Measurements from ENCODE around the gene NDUFV1. TPM values are rescaled to one million over a fixed set of nuclear protein-coding genes. Genes with fewer than 3 reads are reported as not detected.

Gene NDUFV1
- total RNA-seq, 1 experiment from 2014 or later, result 242 TPM

DNA sequence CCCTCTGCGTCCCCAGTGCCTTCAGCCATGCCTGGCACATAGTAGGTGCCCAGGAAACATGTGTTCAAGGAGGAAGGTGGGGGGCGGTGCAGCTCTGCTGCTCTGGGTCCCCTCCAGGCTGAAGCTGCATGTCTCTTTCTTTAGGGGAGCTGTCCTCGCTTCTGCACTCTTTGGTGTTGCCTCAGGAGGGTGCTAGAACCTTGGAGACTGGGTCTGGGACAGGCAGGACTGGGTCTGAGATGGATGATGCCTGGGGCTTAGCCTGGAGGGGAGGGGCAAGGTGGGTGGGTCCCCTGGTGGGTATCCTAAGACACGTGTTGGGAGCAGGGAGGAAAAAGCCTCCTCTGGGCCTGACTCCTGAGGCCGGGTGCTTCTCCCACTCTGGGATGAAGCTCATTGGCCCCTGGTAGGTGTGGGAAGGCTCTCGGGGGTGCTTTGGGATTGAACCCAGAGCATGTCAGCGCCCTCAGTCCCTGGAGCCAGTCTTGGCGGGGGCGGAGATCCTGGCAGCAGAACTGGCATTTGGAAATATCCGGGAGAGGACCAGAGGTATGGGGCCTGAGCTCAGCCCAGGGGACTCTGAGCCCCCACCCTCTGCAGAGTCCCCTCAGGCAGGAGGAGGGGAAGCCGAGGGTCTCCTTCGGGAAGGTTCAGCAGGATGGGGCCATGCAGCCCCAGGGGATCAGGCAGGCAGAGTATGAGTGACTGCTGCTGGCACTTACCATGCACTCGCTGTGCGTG lies 29.8 kb upstream of the NDUFV1 start:
- Histone ChIP-seq H3K4me2 (ENCODE audit: low read length) (no peak overlapping the region), H3K27me3 (ENCODE audit: insufficient read depth, low read length) (no peaks in the 10 kb centered on the region), H3K4me1 (ENCODE audit: control insufficient read depth in 1 of 2, insufficient read depth in 2 of 2, low read length in 2 of 2) (peaks cover 26 to 33% of the 10 kb centered on the region in 2 experiments), H3K9me3 (ENCODE audit: control insufficient read depth in 1 of 2, insufficient read depth in 1 of 2, low read depth in 1 of 2, low read length in 2 of 2) (no peaks in the 10 kb centered on the region), H3K27ac (ENCODE audit: low read depth, low read length) (no peak overlapping the region), H3K36me3 (ENCODE audit: control insufficient read depth in 1 of 2, insufficient read depth in 2 of 2, low read length in 2 of 2) (no peaks in the 10 kb centered on the region), H4K20me1 (ENCODE audit: insufficient read depth) (no peaks in the 10 kb centered on the region), H3K4me3 (replicated peaks in 1 of 2; ENCODE audit: low read depth in 1 of 2, low read length in 2 of 2) (no peak overlapping the region), H3K9ac (ENCODE audit: low read length) (no peak overlapping the region), H3K79me2 (ENCODE audit: insufficient read depth, low read length) (no peaks in the 10 kb centered on the region), H3K9me2 (ENCODE audit: insufficient read depth) (no peaks in the 10 kb centered on the region), H2AFZ (ENCODE audit: low read depth, low read length, poor library complexity, severe bottlenecking) (no peak overlapping the region)
- POLR2A ChIA-PET, result no interaction called here
- ATAC-seq (peak; percentile 15; the same call in 1 of the 2 replicates), DNase-seq (ENCODE audit: low read depth, low spot score) (no peak)
- peak; percentile 53 for TF ChIP-seq RAD21 (IDR thresholded peaks at IDR 0.05; ENCODE audit: low read depth)
- TF ChIP-seq, protein P1, sequence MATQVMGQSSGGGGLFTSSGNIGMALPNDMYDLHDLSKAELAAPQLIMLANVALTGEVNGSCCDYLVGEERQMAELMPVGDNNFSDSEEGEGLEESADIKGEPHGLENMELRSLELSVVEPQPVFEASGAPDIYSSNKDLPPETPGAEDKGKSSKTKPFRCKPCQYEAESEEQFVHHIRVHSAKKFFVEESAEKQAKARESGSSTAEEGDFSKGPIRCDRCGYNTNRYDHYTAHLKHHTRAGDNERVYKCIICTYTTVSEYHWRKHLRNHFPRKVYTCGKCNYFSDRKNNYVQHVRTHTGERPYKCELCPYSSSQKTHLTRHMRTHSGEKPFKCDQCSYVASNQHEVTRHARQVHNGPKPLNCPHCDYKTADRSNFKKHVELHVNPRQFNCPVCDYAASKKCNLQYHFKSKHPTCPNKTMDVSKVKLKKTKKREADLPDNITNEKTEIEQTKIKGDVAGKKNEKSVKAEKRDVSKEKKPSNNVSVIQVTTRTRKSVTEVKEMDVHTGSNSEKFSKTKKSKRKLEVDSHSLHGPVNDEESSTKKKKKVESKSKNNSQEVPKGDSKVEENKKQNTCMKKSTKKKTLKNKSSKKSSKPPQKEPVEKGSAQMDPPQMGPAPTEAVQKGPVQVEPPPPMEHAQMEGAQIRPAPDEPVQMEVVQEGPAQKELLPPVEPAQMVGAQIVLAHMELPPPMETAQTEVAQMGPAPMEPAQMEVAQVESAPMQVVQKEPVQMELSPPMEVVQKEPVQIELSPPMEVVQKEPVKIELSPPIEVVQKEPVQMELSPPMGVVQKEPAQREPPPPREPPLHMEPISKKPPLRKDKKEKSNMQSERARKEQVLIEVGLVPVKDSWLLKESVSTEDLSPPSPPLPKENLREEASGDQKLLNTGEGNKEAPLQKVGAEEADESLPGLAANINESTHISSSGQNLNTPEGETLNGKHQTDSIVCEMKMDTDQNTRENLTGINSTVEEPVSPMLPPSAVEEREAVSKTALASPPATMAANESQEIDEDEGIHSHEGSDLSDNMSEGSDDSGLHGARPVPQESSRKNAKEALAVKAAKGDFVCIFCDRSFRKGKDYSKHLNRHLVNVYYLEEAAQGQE (IDR thresholded peaks at IDR 0.05; ENCODE audit: low read depth), result no peak
- TF ChIP-seq, protein P2, sequence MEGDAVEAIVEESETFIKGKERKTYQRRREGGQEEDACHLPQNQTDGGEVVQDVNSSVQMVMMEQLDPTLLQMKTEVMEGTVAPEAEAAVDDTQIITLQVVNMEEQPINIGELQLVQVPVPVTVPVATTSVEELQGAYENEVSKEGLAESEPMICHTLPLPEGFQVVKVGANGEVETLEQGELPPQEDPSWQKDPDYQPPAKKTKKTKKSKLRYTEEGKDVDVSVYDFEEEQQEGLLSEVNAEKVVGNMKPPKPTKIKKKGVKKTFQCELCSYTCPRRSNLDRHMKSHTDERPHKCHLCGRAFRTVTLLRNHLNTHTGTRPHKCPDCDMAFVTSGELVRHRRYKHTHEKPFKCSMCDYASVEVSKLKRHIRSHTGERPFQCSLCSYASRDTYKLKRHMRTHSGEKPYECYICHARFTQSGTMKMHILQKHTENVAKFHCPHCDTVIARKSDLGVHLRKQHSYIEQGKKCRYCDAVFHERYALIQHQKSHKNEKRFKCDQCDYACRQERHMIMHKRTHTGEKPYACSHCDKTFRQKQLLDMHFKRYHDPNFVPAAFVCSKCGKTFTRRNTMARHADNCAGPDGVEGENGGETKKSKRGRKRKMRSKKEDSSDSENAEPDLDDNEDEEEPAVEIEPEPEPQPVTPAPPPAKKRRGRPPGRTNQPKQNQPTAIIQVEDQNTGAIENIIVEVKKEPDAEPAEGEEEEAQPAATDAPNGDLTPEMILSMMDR (IDR thresholded peaks at IDR 0.05 in 2 of 3, conservative IDR thresholded peaks at IDR 0.05 in 1 of 3; ENCODE audit: borderline replicate concordance in 1 of 3, insufficient read depth in 1 of 3, low read depth in 2 of 3, low read length in 2 of 3), result peak in 2 of 3 experiments; percentile 31; a peak in 2 of 6 replicates
- RAD21 ChIA-PET (ENCODE audit: low non-redundant PET in 1 of 2, low total read pairs in 2 of 2, uncharacterized antibody in 2 of 2, unreplicated experiment in 2 of 2), result interaction anchor here in 1 of 2 experiments (0.6 to 2.2 kb wide), 2 partner anchors 82 to 83 kb away, joined by 5 to 6 read pairs; no protein-coding TSS in a partner anchor
- no TSS peak for BruUV-seq (replicated peaks)
- intact Hi-C loops (cut with micrococcal nuclease), result no loop called here
- CTCF ChIA-PET, result interaction anchor here (1.8 kb wide), 1 partner anchor 37 kb away, joined by 5 read pairs; no protein-coding TSS in a partner anchor

All from HCT116 (cell line).